ENCODE data around the gene TPP1.

DNA sequence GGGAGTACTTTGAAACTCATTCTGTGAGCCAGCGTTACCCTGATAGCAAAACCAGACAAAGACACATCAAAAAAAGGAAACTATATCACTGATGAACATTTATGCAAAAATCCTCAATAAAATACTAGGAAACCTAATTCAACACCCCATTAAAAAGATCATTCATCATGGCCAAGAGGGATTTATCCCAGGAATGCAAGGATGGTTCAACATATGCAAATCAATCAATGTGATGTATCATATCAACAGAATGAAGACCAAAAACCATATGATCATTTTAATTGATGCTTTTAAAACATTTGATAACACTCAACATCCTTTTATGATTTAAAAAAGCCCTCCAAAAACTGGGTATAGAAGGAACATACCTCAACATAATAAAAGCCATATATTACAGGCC, 35.6 kb downstream of the TPP1 start:
- TF ChIP-seq, protein P1, sequence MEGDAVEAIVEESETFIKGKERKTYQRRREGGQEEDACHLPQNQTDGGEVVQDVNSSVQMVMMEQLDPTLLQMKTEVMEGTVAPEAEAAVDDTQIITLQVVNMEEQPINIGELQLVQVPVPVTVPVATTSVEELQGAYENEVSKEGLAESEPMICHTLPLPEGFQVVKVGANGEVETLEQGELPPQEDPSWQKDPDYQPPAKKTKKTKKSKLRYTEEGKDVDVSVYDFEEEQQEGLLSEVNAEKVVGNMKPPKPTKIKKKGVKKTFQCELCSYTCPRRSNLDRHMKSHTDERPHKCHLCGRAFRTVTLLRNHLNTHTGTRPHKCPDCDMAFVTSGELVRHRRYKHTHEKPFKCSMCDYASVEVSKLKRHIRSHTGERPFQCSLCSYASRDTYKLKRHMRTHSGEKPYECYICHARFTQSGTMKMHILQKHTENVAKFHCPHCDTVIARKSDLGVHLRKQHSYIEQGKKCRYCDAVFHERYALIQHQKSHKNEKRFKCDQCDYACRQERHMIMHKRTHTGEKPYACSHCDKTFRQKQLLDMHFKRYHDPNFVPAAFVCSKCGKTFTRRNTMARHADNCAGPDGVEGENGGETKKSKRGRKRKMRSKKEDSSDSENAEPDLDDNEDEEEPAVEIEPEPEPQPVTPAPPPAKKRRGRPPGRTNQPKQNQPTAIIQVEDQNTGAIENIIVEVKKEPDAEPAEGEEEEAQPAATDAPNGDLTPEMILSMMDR (IDR thresholded peaks at IDR 0.05): no peak
- TF ChIP-seq POLR2A (IDR thresholded peaks at IDR 0.05): no peak

All from thyroid gland (tissue), 4 donors.